Measurements from ENCODE around the gene CPNE5. TPM values are rescaled to one million over a fixed set of nuclear protein-coding genes. Genes with fewer than 3 reads are reported as not detected.

Gene CPNE5
- total and polyA plus RNA-seq, 9 of the 15 experiments (the other 6 are each of a cell fraction or from before 2014, with no cell fraction given) = 0.14 to 1.0 (median 0.46) TPM; not detected in 2

DNA sequence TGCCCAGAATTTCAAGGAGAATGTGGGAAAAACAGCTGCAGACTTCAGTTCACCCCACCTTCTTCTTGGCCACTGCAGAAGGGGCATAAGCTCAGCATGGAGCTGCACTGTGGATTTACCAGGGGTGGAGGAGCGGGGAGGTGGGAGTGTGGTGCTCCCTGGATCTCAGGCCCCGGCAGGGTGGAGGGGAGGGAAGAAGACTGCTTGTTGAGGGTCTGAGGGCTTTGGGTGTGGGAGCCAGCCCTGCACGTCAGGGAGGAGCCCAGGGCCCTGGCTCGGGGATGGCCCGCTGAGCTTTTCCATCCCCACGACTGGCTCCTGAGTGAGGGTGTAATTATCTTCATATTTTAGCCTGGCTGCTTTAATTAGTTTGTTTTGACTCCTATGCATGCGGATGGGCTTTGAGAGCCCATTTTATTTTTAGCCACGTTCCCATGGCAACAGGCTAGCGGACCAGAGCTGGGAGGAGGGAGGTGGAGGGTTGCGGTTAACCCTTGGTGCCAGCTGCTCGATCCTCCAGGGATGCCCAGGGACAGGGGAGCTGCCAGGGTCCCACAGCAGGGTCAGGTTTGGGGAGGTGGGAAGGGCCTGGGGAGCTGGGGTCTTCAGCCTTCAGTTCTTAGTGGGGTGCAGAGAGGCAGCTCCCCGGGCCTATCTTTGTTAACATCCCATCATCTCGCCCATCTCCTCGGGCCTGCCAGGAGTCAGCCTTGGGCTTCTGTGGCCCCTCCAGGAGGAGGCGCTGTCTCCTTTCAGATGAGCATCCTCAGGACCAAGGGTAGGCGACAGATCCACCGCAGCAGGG is 73.4 kb downstream of the CPNE5 start (continued):
- TF ChIP-seq SMARCB1 (IDR thresholded peaks at IDR 0.05; ENCODE audit: insufficient read length, low read depth) (no peak), YY1 (IDR thresholded peaks at IDR 0.05; ENCODE audit: borderline replicate concordance in 1 of 3, control insufficient read depth in 1 of 3, extremely low read depth in 1 of 3, insufficient read depth in 3 of 3, insufficient read length in 1 of 3, insufficient replicate concordance in 2 of 3, low read depth in 1 of 3, low read length in 2 of 3) (peak in 1 of 3 experiments; percentile 30), SMARCC2 (IDR thresholded peaks at IDR 0.05; ENCODE audit: low read depth) (no peak), ZNF766 (CRISPR knock-in tag; conservative IDR thresholded peaks at IDR 0.05) (no peak), CXXC5 (CRISPR knock-in tag; IDR thresholded peaks at IDR 0.05) (no peak), SIX5 (IDR thresholded peaks at IDR 0.05; ENCODE audit: borderline replicate concordance in 1 of 2, insufficient read depth in 1 of 2, low read depth in 1 of 2, low read length in 2 of 2) (no peak), CBX3 (IDR thresholded peaks at IDR 0.05; ENCODE audit: borderline replicate concordance in 1 of 2, low read length in 2 of 2) (0 out of 3 replicates have a peak, but pooled peaks of 1 of the 2 experiments have one; percentile 53), ZNF217 (CRISPR knock-in tag; IDR thresholded peaks at IDR 0.05) (no peak), ZNF316 (IDR thresholded peaks at IDR 0.05) (no peak), TBL1XR1 (IDR thresholded peaks at IDR 0.05; ENCODE audit: low read length in 2 of 2) (0 out of 4 replicates have a peak, but pooled peaks of 1 of the 2 experiments have one; percentile 32), LARP7 (IDR thresholded peaks at IDR 0.05) (no peak), PCBP2 (IDR thresholded peaks at IDR 0.05; ENCODE audit: low read depth, low read length, poor library complexity, severe bottlenecking) (no peak), MBD2 (IDR thresholded peaks at IDR 0.05; ENCODE audit: borderline replicate concordance, low read depth) (no peak), ETV1 (tag; conservative IDR thresholded peaks at IDR 0.05; ENCODE audit: low read depth) (no peak), NFE2 (IDR thresholded peaks at IDR 0.05; ENCODE audit: low read depth) (no peak), MYNN (IDR thresholded peaks at IDR 0.05) (peak; percentile 59; the same call in 1 of the 2 replicates), MYNN (CRISPR knock-in tag; IDR thresholded peaks at IDR 0.05) (no peak), TCFL5 (CRISPR knock-in tag; conservative IDR thresholded peaks at IDR 0.05) (no peak), DMBX1 (CRISPR knock-in tag; IDR thresholded peaks at IDR 0.05; ENCODE audit: borderline replicate concordance) (no peak), ZNF785 (CRISPR knock-in tag; IDR thresholded peaks at IDR 0.05) (no peak)
- TF ChIP-seq, protein P1, sequence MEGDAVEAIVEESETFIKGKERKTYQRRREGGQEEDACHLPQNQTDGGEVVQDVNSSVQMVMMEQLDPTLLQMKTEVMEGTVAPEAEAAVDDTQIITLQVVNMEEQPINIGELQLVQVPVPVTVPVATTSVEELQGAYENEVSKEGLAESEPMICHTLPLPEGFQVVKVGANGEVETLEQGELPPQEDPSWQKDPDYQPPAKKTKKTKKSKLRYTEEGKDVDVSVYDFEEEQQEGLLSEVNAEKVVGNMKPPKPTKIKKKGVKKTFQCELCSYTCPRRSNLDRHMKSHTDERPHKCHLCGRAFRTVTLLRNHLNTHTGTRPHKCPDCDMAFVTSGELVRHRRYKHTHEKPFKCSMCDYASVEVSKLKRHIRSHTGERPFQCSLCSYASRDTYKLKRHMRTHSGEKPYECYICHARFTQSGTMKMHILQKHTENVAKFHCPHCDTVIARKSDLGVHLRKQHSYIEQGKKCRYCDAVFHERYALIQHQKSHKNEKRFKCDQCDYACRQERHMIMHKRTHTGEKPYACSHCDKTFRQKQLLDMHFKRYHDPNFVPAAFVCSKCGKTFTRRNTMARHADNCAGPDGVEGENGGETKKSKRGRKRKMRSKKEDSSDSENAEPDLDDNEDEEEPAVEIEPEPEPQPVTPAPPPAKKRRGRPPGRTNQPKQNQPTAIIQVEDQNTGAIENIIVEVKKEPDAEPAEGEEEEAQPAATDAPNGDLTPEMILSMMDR (IDR thresholded peaks at IDR 0.05 in 2 of 3, conservative IDR thresholded peaks at IDR 0.05 in 1 of 3; ENCODE audit: insufficient read depth in 2 of 3, low read depth in 1 of 3, low read length in 3 of 3) = peak; percentile 97 to 99 (median 99)
- TF ChIP-seq, protein P2, sequence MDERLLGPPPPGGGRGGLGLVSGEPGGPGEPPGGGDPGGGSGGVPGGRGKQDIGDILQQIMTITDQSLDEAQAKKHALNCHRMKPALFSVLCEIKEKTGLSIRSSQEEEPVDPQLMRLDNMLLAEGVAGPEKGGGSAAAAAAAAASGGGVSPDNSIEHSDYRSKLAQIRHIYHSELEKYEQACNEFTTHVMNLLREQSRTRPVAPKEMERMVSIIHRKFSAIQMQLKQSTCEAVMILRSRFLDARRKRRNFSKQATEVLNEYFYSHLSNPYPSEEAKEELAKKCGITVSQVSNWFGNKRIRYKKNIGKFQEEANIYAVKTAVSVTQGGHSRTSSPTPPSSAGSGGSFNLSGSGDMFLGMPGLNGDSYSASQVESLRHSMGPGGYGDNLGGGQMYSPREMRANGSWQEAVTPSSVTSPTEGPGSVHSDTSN (CRISPR knock-in tag; IDR thresholded peaks at IDR 0.05; ENCODE audit: low read depth) = no peak
- TF ChIP-seq, protein P2 (tag; conservative IDR thresholded peaks at IDR 0.05; ENCODE audit: low read depth) = no peak
